Measurements from ENCODE around the gene PAGE2B.
"Not testable (repeated sequence)": the region's sequence is repeated elsewhere in the genome, so short reads cannot be mapped to it uniquely, and the experiment has no call there.

Gene PAGE2B

GRCh38 chrX:55074851-55075467 is at the start of gene PAGE2B:
PAGE2B (plus strand) TSS chrX:55075030; CDS start chrX:55076042, 1,012 bp downstream.
- H3K27me3 ChIP-seq (ENCODE audit: control insufficient read depth, insufficient read depth, low read length): no peaks in the 10 kb centered on the region
- H3K36me3 ChIP-seq (ENCODE audit: control insufficient read depth, insufficient read depth, low read length): no peaks in the 10 kb centered on the region
- H3K9me3 ChIP-seq (ENCODE audit: control insufficient read depth, insufficient read depth, low read length): no peaks in the 10 kb centered on the region
- no peak within 1 kb of the TSS for H3K9ac ChIP-seq (ENCODE audit: low read depth, low read length)
- H3K4me3 ChIP-seq (ENCODE audit: low read depth, low read length): no peak within 1 kb of the TSS
- H3K4me1 ChIP-seq (ENCODE audit: control insufficient read depth, insufficient read depth, low read length): no peaks in the 10 kb centered on the region

- H3K4me3 ChIP-seq (ENCODE audit: low read depth, low read length): no peak overlapping the region
- no peaks in the 10 kb centered on the region for H3K9me3 ChIP-seq (ENCODE audit: control insufficient read depth, insufficient read depth, low read length)
- no peaks in the 10 kb centered on the region for H3K36me3 ChIP-seq (ENCODE audit: control insufficient read depth, insufficient read depth, low read length)
- no peak overlapping the region for H3K9ac ChIP-seq (ENCODE audit: low read depth, low read length)
- no peaks in the 10 kb centered on the region for H3K27me3 ChIP-seq (ENCODE audit: control insufficient read depth, insufficient read depth, low read length)
- H3K4me1 ChIP-seq (ENCODE audit: control insufficient read depth, insufficient read depth, low read length): no peaks in the 10 kb centered on the region
These were observed 48.7 kb upstream of the PAGE2B start for GRCh38 chrX:55026143-55026542.

- Histone ChIP-seq H3K4me3 (ENCODE audit: low read depth, low read length) (no peak overlapping the region), H3K4me1 (ENCODE audit: control insufficient read depth, insufficient read depth, low read length) (no peaks in the 10 kb centered on the region), H3K27me3 (ENCODE audit: control insufficient read depth, insufficient read depth, low read length) (no peaks in the 10 kb centered on the region), H3K36me3 (ENCODE audit: control insufficient read depth, insufficient read depth, low read length) (no peaks in the 10 kb centered on the region), H3K9me3 (ENCODE audit: control insufficient read depth, insufficient read depth, low read length) (no peaks in the 10 kb centered on the region), H3K9ac (ENCODE audit: low read depth, low read length) (no peak overlapping the region)
These were observed 48.0 kb upstream of the PAGE2B start for GRCh38 chrX:55026840-55027239.

- Histone ChIP-seq H3K9me3 (ENCODE audit: control insufficient read depth, insufficient read depth, low read length) (no peaks in the 10 kb centered on the region), H3K36me3 (ENCODE audit: control insufficient read depth, insufficient read depth, low read length) (no peaks in the 10 kb centered on the region), H3K4me1 (ENCODE audit: control insufficient read depth, insufficient read depth, low read length) (no peaks in the 10 kb centered on the region), H3K4me3 (ENCODE audit: low read depth, low read length) (no peak overlapping the region), H3K9ac (ENCODE audit: low read depth, low read length) (no peak overlapping the region), H3K27me3 (ENCODE audit: control insufficient read depth, insufficient read depth, low read length) (no peaks in the 10 kb centered on the region)
These were observed 46.8 kb upstream of the PAGE2B start for GRCh38 chrX:55028040-55028439.

- Histone ChIP-seq H3K27me3 (ENCODE audit: control insufficient read depth, insufficient read depth, low read length) (no peaks in the 10 kb centered on the region), H3K36me3 (ENCODE audit: control insufficient read depth, insufficient read depth, low read length) (no peaks in the 10 kb centered on the region), H3K9ac (ENCODE audit: low read depth, low read length) (no peak overlapping the region), H3K9me3 (ENCODE audit: control insufficient read depth, insufficient read depth, low read length) (no peaks in the 10 kb centered on the region), H3K4me3 (ENCODE audit: low read depth, low read length) (no peak overlapping the region), H3K4me1 (ENCODE audit: control insufficient read depth, insufficient read depth, low read length) (no peaks in the 10 kb centered on the region)
These were observed 46.2 kb upstream of the PAGE2B start for GRCh38 chrX:55028611-55029010.

- H3K9me3 ChIP-seq (ENCODE audit: control insufficient read depth, insufficient read depth, low read length): no peaks in the 10 kb centered on the region
- no peaks in the 10 kb centered on the region for H3K36me3 ChIP-seq (ENCODE audit: control insufficient read depth, insufficient read depth, low read length)
- no peaks in the 10 kb centered on the region for H3K27me3 ChIP-seq (ENCODE audit: control insufficient read depth, insufficient read depth, low read length)
- no peaks in the 10 kb centered on the region for H3K4me1 ChIP-seq (ENCODE audit: control insufficient read depth, insufficient read depth, low read length)
- no peak overlapping the region for H3K4me3 ChIP-seq (ENCODE audit: low read depth, low read length)
- no peak overlapping the region for H3K9ac ChIP-seq (ENCODE audit: low read depth, low read length)
These were observed 45.5 kb upstream of the PAGE2B start for GRCh38 chrX:55029291-55029690.

- no peaks in the 10 kb centered on the region for H3K36me3 ChIP-seq (ENCODE audit: control insufficient read depth, insufficient read depth, low read length)
- no peak within 1 kb of the TSS for H3K9ac ChIP-seq (ENCODE audit: low read depth, low read length)
- H3K4me3 ChIP-seq (ENCODE audit: low read depth, low read length): no peak within 1 kb of the TSS
- no peaks in the 10 kb centered on the region for H3K9me3 ChIP-seq (ENCODE audit: control insufficient read depth, insufficient read depth, low read length)
- no peaks in the 10 kb centered on the region for H3K27me3 ChIP-seq (ENCODE audit: control insufficient read depth, insufficient read depth, low read length)
- no peaks in the 10 kb centered on the region for H3K4me1 ChIP-seq (ENCODE audit: control insufficient read depth, insufficient read depth, low read length)
These were observed 44.3 kb upstream of the PAGE2B start, which contains the start of gene ALAS2 for GRCh38 chrX:55030271-55031205. ALAS2 (minus strand) TSS chrX:55030977; CDS start chrX:55026000, 4,977 bp downstream.

- no peaks in the 10 kb centered on the region for H3K4me1 ChIP-seq (ENCODE audit: control insufficient read depth, insufficient read depth, low read length)
- no peaks in the 10 kb centered on the region for H3K36me3 ChIP-seq (ENCODE audit: control insufficient read depth, insufficient read depth, low read length)
- no peaks in the 10 kb centered on the region for H3K27me3 ChIP-seq (ENCODE audit: control insufficient read depth, insufficient read depth, low read length)
- H3K9ac ChIP-seq (ENCODE audit: low read depth, low read length): no peak overlapping the region
- H3K9me3 ChIP-seq (ENCODE audit: control insufficient read depth, insufficient read depth, low read length): no peaks in the 10 kb centered on the region
- H3K4me3 ChIP-seq (ENCODE audit: low read depth, low read length): no peak overlapping the region
These were observed 41.4 kb upstream of the PAGE2B start for GRCh38 chrX:55033429-55033828.

- no peaks in the 10 kb centered on the region for H3K4me1 ChIP-seq (ENCODE audit: control insufficient read depth, insufficient read depth, low read length)
- no peak overlapping the region for H3K9ac ChIP-seq (ENCODE audit: low read depth, low read length)
- H3K4me3 ChIP-seq (ENCODE audit: low read depth, low read length): no peak overlapping the region
- no peaks in the 10 kb centered on the region for H3K27me3 ChIP-seq (ENCODE audit: control insufficient read depth, insufficient read depth, low read length)
- H3K36me3 ChIP-seq (ENCODE audit: control insufficient read depth, insufficient read depth, low read length): no peaks in the 10 kb centered on the region
- no peaks in the 10 kb centered on the region for H3K9me3 ChIP-seq (ENCODE audit: control insufficient read depth, insufficient read depth, low read length)
These were observed 35.4 kb upstream of the PAGE2B start for GRCh38 chrX:55039471-55039870.

GRCh38 chrX:55041514-55041913 is 33.3 kb upstream of the PAGE2B start:
- Histone ChIP-seq H3K9ac (ENCODE audit: low read depth, low read length) (no peak overlapping the region), H3K27me3 (ENCODE audit: control insufficient read depth, insufficient read depth, low read length) (no peaks in the 10 kb centered on the region), H3K4me1 (ENCODE audit: control insufficient read depth, insufficient read depth, low read length) (no peaks in the 10 kb centered on the region), H3K36me3 (ENCODE audit: control insufficient read depth, insufficient read depth, low read length) (no peaks in the 10 kb centered on the region), H3K9me3 (ENCODE audit: control insufficient read depth, insufficient read depth, low read length) (no peaks in the 10 kb centered on the region), H3K4me3 (ENCODE audit: low read depth, low read length) (no peak overlapping the region)

GRCh38 chrX:55050599-55050998 is 24.2 kb upstream of the PAGE2B start:
- not testable (repeated sequence) for H3K36me3 ChIP-seq (ENCODE audit: control insufficient read depth, insufficient read depth, low read length); H3K9me3 ChIP-seq (ENCODE audit: control insufficient read depth, insufficient read depth, low read length); H3K9ac ChIP-seq (ENCODE audit: low read depth, low read length); H3K4me3 ChIP-seq (ENCODE audit: low read depth, low read length); H3K27me3 ChIP-seq (ENCODE audit: control insufficient read depth, insufficient read depth, low read length); H3K4me1 ChIP-seq (ENCODE audit: control insufficient read depth, insufficient read depth, low read length)

Data from iPS-15b (cell line).